ENCODE measurements around the gene ZNF37A.

- TF ChIP-seq CTCF (IDR thresholded peaks at IDR 0.05) (no peak), POLR2A (IDR thresholded peaks at IDR 0.05) (no peak)
Measured at GRCh38 chr10:38157270-38157685, 63.1 kb downstream of the ZNF37A start.

Data from Peyer's patch (tissue), 4 donors.